HCT116 (cell line): ENCODE measurements around the gene CAMK1D. TPM values are rescaled to one million over a fixed set of nuclear protein-coding genes. Genes with fewer than 3 reads are reported as not detected.

Experiments
- ATAC-seq: fragments of 200-7000 bp; cut with Tn5 transposase; 2 replicates; pipeline ENCODE4 v1.9.1; 2020; ENCODE audit warnings: mild to moderate bottlenecking, moderate library complexity
- BruUV-seq: library from RNA; stranded (reverse); fragments of 400-500 nt; replicated peaks from 2 replicates; lab custom pipeline; 2021; lab: Mats Ljungman, UMichigan
- CTCF ChIA-PET: fragments of 300-600 bp; sonication (Branson Sonifier 250); formaldehyde crosslinking; loops from one replicate; lab custom pipeline; 2021; ENCODE audit warnings: antibody characterized with exemption; lab: Charles Lee
- POLR2A ChIA-PET: fragments of 300-600, 350-600 bp; sonication (Branson Sonifier 250); formaldehyde crosslinking; loops from one replicate; lab custom pipeline; 2021; ENCODE audit warnings: antibody characterized with exemption; lab: Charles Lee
- RAD21 ChIA-PET, 2 experiments: fragments of 300-600 bp; sonication (Branson Sonifier 250); formaldehyde crosslinking; loops; one replicate each; lab custom pipeline; 2023; ENCODE audit warnings: low total read pairs in 2 of 2; ENCODE audit not compliant: uncharacterized antibody in 2 of 2, unreplicated experiment in 2 of 2, low non-redundant PET in 1 of 2; lab: Charles Lee
- DNase-seq: peaks from one replicate; pipeline ENCODE4 v3.0.0-alpha.2; 2010; ENCODE audit warnings: low read depth, low spot score
- H2AFZ ChIP-seq: fragments of 200-600 bp; shearing (Covaris generic), sonication (generic); 2 replicates; pipeline ENCODE4 v1.6.1; 2017; ENCODE audit warnings: low read depth, mixed run types, mixed read lengths, antibody characterized with exemption, low read length; ENCODE audit not compliant: poor library complexity, severe bottlenecking
- H3K27ac ChIP-seq: 2 replicates; pipeline ENCODE4 v1.5.1; 2012; ENCODE audit warnings: low read depth, low read length
- H3K27me3 ChIP-seq: fragments of 200-600 bp; sonication (generic); 2 replicates; pipeline ENCODE4 v1.6.1; 2016; ENCODE audit warnings: mixed run types, low read length, mixed read lengths; ENCODE audit not compliant: insufficient read depth
- H3K36me3 ChIP-seq, 2 experiments: fragments of 200-500 bp in 1 of 2; fragments of 200-600 bp in 1 of 2; sonication (Bioruptor generic) in 1 of 2; sonication (generic) in 1 of 2; 2 replicates each; pipeline versions ENCODE4 v1.5.1 to v1.6.1; 2014 to 2016; ENCODE audit warnings: low read length in 2 of 2, inconsistent platforms in 1 of 2, mixed read lengths in 1 of 2, mixed run types in 1 of 2; ENCODE audit not compliant: insufficient read depth in 2 of 2, control insufficient read depth in 1 of 2
- H3K4me1 ChIP-seq, 2 experiments: fragments of 200-600 bp in 1 of 2; sonication (generic) in 1 of 2; 2 replicates each; pipeline versions ENCODE4 v1.5.1 to v1.6.1; 2012 to 2017; ENCODE audit warnings: low read length in 2 of 2, inconsistent platforms in 1 of 2, mild to moderate bottlenecking in 1 of 2, mixed read lengths in 1 of 2, mixed run types in 1 of 2, moderate library complexity in 1 of 2; ENCODE audit not compliant: insufficient read depth in 2 of 2, control insufficient read depth in 1 of 2
- H3K4me2 ChIP-seq: fragments of 200-600 bp; sonication (generic); 2 replicates; pipeline ENCODE4 v1.6.1; 2017; ENCODE audit warnings: mixed run types, low read length, mixed read lengths
- H3K4me3 ChIP-seq, 2 experiments: fragments of 200-600 bp in 1 of 2; sonication (generic) in 1 of 2; replicated peaks in 1 of 2; 2 replicates each; pipeline ENCODE4 v1.5.1; 2011 to 2016; ENCODE audit warnings: low read length in 2 of 2, control low read depth in 1 of 2, low read depth in 1 of 2, mild to moderate bottlenecking in 1 of 2, mixed read lengths in 1 of 2, mixed run types in 1 of 2
- H3K79me2 ChIP-seq: fragments of 200-600 bp; sonication (generic); 2 replicates; pipeline ENCODE4 v1.6.1; 2017; ENCODE audit warnings: mild to moderate bottlenecking, mixed run types, low read length, moderate library complexity, mixed read lengths; ENCODE audit not compliant: insufficient read depth
- H3K9ac ChIP-seq: fragments of 200-600 bp; sonication (generic); 2 replicates; pipeline ENCODE4 v1.6.1; 2016; ENCODE audit warnings: low read length, mixed read lengths
- H3K9me2 ChIP-seq: fragments of 200-600 bp; sonication (generic), shearing (Covaris generic); 2 replicates; pipeline ENCODE4 v1.6.1; 2017; ENCODE audit warnings: mixed run types, mild to moderate bottlenecking, moderate library complexity; ENCODE audit not compliant: insufficient read depth
- H3K9me3 ChIP-seq, 2 experiments: fragments of 200-500 bp in 1 of 2; fragments of 200-600 bp in 1 of 2; sonication (Bioruptor generic) in 1 of 2; sonication (generic) in 1 of 2; 2 replicates each; pipeline ENCODE4 v1.6.1; 2014 to 2017; ENCODE audit warnings: low read length in 2 of 2, mixed read lengths in 2 of 2, inconsistent platforms in 1 of 2, low read depth in 1 of 2, mild to moderate bottlenecking in 1 of 2, mixed run types in 1 of 2, moderate library complexity in 1 of 2; ENCODE audit not compliant: control insufficient read depth in 1 of 2, insufficient read depth in 1 of 2
- H4K20me1 ChIP-seq: fragments of 200-600 bp; sonication (generic), shearing (Covaris generic); 2 replicates; pipeline ENCODE4 v1.6.1; 2017; ENCODE audit warnings: mixed run types, mild to moderate bottlenecking, moderate library complexity; ENCODE audit not compliant: insufficient read depth
- CBX3 ChIP-seq: IDR thresholded peaks from 2 replicates; pipeline ENCODE4 v1.6.1; 2012; ENCODE audit warnings: low read depth
- CEBPB ChIP-seq: IDR thresholded peaks from 2 replicates; pipeline ENCODE4 v1.6.1; 2012; ENCODE audit warnings: low read depth
- EGR1 ChIP-seq: IDR thresholded peaks from 2 replicates; pipeline ENCODE4 v1.6.1; 2012; ENCODE audit warnings: low read depth
- ELF1 ChIP-seq: IDR thresholded peaks from 2 replicates; pipeline ENCODE4 v1.6.1; 2012; ENCODE audit warnings: low read depth, borderline replicate concordance
- JUND ChIP-seq: IDR thresholded peaks from 2 replicates; pipeline ENCODE4 v1.6.1; 2012
- POLR2AphosphoS5 ChIP-seq: IDR thresholded peaks from 2 replicates; pipeline ENCODE4 v1.6.1; 2011; ENCODE audit warnings: mild to moderate bottlenecking, low read depth, low read length, moderate library complexity
- RAD21 ChIP-seq: IDR thresholded peaks from 2 replicates; pipeline ENCODE4 v1.6.1; 2012; ENCODE audit warnings: low read depth, mild to moderate bottlenecking
- SRF ChIP-seq: IDR thresholded peaks from 2 replicates; pipeline ENCODE4 v1.6.1; 2012; ENCODE audit warnings: low read depth
- TCF7L2 ChIP-seq: IDR thresholded peaks from 2 replicates; pipeline ENCODE4 v1.7.0; 2011; ENCODE audit warnings: borderline replicate concordance, inconsistent platforms; ENCODE audit not compliant: insufficient read depth, insufficient read length; ENCODE audit errors: extremely low read depth
- YY1 ChIP-seq: IDR thresholded peaks from 2 replicates; pipeline ENCODE4 v1.6.1; 2011; ENCODE audit warnings: low read length, low read depth, moderate library complexity, mild to moderate bottlenecking; ENCODE audit not compliant: insufficient replicate concordance; ENCODE audit errors: extremely low read depth
- ZFX ChIP-seq: fragments of 450-650 bp; IDR thresholded peaks from 2 replicates; pipeline ENCODE4 v1.6.1; 2017
- intact Hi-C: fragments of 100-400 bp; cut with micrococcal nuclease; formaldehyde crosslinking; loops from 2 replicates; pipeline ENCODE4 v1.10.0; 2022
- total RNA-seq: library from RNA; stranded (reverse); gene quantifications from one replicate; pipeline ENCODE4 v1.2.1, GENCODE V29; 2021; ENCODE audit not compliant: unreplicated experiment

Gene CAMK1D
- total RNA-seq, 1 experiment from 2014 or later: 9.6 TPM

GRCh38 chr10:12430406-12430982 lies 81.1 kb downstream of the CAMK1D start:
- Histone ChIP-seq H3K9me2 (no peaks in the 10 kb centered on the region), H2AFZ (no peak overlapping the region), H3K9me3 (no peaks in the 10 kb centered on the region), H3K4me3 (no peak overlapping the region), H3K4me2 (no peak overlapping the region), H3K36me3 (no peaks in the 10 kb centered on the region), H3K27ac (no peak overlapping the region), H3K9ac (no peak overlapping the region), H3K27me3 (no peaks in the 10 kb centered on the region), H3K79me2 (no peaks in the 10 kb centered on the region), H3K4me1 (no peaks in the 10 kb centered on the region), H4K20me1 (no peaks in the 10 kb centered on the region)
- ChIA-PET RAD21 (no interaction called here), POLR2A (no interaction called here), CTCF (no interaction called here)
- no TSS peak for BruUV-seq
- no peak for DNase-seq
- TF ChIP-seq JUND: no peak
- TF ChIP-seq TCF7L2: no peak
- TF ChIP-seq ZFX: no peak
- TF ChIP-seq YY1: no peak
- no peak for TF ChIP-seq CBX3
- TF ChIP-seq RAD21: no peak
- no peak for TF ChIP-seq SRF
- no peak for TF ChIP-seq EGR1
- no peak for TF ChIP-seq ELF1
- TF ChIP-seq POLR2AphosphoS5: no peak
- TF ChIP-seq CEBPB: no peak
- intact Hi-C loops: no loop called here
- no peak for ATAC-seq
